DLD1 (cell line): Measurements from ENCODE around the gene LMBRD1.
"Not testable (repeated sequence)": the region's sequence is repeated elsewhere in the genome, so short reads cannot be mapped to it uniquely, and the experiment has no call there.

Experiments used
- in situ Hi-C: cut with HindIII; loops from 2 replicates; pipeline ENCODE4 v1.10.0; 2017; ENCODE audit warnings: low sequenced_read_pairs

LMBRD1 gene

DNA sequence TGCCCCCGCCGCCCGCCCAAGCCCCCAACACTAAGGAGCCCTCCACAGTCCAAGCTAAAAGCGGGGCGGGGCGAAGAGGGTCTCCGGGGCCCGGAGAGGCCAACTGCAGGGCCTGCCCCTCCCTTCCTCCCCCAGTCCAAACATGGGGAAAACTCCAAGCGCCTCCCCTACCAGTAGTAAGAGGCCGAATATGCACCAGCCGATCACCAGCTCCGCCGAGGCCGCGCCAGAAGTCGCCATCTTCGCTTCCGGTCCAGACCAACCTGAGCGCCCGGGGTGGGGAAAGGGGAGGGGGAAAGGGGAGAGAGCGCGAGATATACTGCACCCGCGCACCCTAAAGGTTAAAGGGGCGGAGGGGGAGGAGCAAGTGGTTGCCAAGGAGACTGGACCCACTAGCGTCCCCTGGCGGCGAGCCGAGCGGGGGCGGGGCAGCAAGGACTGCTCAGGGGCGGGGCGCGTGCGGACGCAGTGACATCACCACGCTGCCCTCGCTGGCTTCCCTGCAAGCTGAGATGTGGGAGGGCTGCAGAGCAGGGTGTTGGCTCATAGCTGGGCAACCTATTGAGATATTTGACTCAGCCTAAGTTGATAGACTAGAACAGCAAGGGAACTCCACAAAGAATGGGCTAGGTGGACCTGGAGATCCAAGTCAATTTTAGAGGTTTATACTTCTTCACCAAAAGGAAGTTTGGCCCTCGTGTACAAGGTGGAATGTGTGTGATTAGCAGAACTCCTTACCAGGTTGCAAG is at the start of gene LMBRD1:
LMBRD1 (minus strand) TSS at position 369 of the 749 bp plus-strand sequence; CDS start at position 240, 129 bp downstream.
- in situ Hi-C loops: no loop called here

GRCh38 chr6:69846312-69846711 is 49.5 kb upstream of the LMBRD1 start:
- in situ Hi-C loops: no loop called here

- in situ Hi-C loops: no loop called here
Observed at GRCh38 chr6:69843189-69843588, 46.4 kb upstream of the LMBRD1 start.

DNA sequence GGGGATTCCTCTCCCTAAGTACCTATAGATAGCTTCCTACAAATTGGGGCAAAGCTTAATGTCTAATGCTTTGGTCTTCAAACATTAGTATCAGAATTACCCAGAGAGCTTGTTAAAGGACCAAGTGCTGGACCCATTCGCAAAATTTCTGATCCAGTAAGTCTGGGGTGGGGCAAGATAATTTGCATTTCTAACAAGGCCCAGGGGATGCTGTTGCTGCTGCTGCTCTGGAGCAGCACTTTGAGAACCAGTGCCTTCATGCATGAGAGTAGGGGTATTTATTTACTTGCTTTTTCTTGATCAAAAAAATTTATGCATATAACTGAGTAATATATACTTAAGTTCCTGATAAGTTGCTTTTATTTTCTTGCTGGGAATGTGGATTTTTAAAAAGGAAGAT is 45.1 kb upstream of the LMBRD1 start:
- in situ Hi-C loops: no loop called here

DNA sequence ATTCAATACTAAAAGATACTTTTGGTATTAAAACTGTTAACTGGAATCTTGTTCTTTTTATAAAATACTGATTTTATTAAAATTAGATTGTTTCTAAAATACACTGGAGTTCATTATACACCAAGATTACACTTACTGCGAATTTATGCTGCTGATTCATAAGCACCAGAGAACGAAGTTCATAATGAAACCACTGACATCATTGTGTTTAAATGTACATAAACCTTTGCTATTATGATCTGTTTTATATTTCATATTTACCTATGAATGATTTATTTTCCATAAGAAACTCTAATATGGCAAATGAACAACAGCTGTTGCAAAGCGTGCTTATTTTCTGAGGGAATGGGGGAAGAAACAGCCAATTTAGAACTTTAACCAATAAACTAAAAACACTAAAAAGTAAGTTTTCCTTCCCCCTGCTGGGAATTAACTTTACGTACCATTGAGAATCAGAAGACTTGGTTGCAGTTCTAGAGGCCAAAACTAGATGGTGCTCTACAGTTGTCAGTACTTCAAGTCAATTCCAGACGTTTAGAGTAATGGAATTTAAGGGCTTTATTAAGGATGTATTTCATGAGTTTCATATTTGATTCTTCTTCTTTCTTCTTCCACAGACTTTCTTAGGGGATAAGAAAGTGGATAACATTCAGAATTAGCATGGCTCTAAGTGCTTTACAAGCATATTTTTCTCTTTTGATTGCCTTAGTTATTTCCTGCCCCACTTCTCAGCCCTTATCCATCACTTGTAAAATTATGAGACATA is 38.8 kb upstream of the LMBRD1 start:
- in situ Hi-C loops: no loop called here

- in situ Hi-C loops: no loop called here
Observed at GRCh38 chr6:69832558-69832957, 35.7 kb upstream of the LMBRD1 start.

- in situ Hi-C loops: no loop called here
Observed at GRCh38 chr6:69827276-69827893, 30.6 kb upstream of the LMBRD1 start.

DNA sequence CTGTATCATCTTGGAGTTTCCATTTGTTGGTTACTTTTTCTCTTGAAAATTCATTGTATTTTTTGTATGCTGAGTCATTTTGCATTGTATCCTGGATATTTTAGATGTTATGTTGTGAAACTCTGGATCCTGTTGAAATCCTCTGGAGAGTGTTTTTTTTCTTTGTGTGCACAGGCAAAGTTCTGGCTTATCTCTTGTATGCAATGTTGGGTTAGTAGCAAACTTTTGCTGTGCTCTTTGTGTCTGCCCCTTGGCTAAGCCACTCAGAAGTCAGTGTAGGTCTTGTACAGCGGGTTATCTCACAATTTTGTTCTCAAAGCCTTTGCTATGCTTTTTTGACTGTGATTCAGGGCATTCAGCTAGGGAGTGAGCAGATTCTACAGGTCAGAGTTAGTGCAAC is 29.1 kb upstream of the LMBRD1 start:
- in situ Hi-C loops: no loop called here

- in situ Hi-C loops: not testable (repeated sequence)
Observed at GRCh38 chr6:69824355-69824754, 27.5 kb upstream of the LMBRD1 start.

GRCh38 chr6:69820438-69820837 is 23.6 kb upstream of the LMBRD1 start:
- in situ Hi-C loops: no loop called here

GRCh38 chr6:69820018-69820417 is 23.2 kb upstream of the LMBRD1 start:
- in situ Hi-C loops: no loop called here

DNA sequence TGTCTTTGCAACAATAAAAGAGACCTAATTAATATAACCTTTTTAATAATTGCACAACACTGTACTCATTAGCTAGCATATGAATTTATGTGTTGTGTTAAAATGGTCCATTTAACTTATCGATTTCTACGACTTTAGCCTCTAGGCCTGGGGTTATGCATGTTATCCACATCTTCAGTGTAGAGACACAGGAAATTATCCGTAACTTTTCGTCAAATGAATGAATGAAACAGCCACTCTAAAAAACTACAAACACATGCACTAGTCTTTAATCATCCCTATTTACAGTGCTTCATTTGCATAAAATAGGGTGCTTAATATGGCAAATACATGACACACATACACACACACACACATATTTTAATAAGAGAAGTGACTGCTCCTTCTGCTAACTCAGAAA is 22.3 kb upstream of the LMBRD1 start:
- in situ Hi-C loops: no loop called here

- in situ Hi-C loops: no loop called here
Observed at GRCh38 chr6:69818223-69818930, 21.6 kb upstream of the LMBRD1 start.

GRCh38 chr6:69817358-69817757 is 20.5 kb upstream of the LMBRD1 start:
- in situ Hi-C loops: no loop called here

DNA sequence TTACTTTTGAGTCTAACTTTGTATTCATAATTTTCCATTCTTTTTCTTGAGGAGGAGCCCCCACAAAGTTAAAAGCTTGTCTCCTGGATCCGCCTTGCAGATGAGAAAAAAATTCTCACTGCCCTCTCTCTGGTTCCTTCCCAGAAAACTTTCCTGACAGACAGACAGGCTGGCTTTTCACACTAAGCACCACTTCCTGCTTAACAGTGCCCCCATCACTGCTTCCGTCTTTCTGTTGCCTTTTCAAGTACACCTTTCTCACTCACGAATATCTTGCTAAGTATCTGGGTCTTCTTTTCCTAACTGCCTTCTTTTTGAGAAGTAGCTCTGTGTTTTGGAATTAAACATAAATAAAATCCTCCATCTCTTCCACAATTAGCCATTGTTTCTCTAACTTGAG is 19.8 kb upstream of the LMBRD1 start:
- in situ Hi-C loops: no loop called here

DNA sequence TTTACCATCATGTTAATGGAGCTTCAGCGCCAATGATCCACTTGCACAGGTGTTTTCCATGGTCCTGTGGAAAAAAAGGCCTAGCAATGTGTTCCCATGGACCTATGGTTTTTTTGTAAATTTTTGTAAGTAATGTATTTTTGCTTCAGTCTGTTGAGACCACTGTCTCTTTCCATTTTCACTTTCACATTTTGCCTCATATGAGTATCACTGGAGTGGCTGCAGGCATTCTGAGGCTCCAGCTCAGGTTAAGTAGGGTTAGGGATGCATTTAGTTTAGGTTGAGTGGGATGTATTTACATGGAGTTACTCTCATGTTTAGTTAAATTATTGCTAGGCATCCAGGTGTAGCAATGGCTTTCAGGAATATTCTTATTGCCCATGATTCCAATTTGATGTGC is 19.2 kb upstream of the LMBRD1 start:
- in situ Hi-C loops: no loop called here

GRCh38 chr6:69813508-69813907 is 16.7 kb upstream of the LMBRD1 start:
- in situ Hi-C loops: no loop called here

- in situ Hi-C loops: no loop called here
Observed at GRCh38 chr6:69812746-69813427, 16.1 kb upstream of the LMBRD1 start.

DNA sequence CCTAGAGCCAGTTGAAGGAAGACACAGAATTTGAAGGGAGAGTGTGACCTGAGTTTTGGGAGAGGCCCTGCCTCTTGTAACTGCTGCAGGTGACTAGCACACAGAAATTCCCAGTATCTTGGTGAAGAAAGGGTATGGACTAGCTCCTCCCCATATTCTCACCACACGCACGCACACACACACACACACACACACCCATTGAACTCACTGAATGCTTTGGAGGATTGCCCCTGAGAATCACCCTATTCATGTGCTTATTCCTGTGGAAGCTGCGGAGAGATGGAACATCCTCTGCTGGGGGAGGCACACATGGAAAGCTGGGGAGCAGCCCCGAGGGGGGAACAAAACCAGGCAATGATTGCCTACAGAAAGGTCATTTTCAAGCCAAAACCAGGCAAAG is 6.2 kb upstream of the LMBRD1 start:
- in situ Hi-C loops: no loop called here

DNA sequence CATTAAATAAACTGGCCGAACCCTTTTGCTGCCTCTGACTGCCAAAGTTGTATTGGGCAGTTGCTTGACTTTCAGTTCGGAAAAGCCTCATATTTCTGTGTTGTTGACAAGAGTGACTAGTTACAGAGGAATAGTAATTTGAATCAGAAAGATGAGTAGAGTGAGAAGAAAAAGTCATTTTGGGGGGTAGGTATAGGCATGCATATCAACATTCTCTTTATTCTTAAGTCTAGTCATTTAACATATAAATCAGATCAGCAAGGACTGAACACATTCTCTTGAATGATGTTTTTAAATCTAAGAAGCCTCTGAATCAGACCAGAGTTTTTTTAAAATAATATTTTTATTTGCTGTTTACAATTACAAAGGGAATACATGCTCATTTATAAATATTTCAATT is 4.9 kb upstream of the LMBRD1 start:
- in situ Hi-C loops: no loop called here

DNA sequence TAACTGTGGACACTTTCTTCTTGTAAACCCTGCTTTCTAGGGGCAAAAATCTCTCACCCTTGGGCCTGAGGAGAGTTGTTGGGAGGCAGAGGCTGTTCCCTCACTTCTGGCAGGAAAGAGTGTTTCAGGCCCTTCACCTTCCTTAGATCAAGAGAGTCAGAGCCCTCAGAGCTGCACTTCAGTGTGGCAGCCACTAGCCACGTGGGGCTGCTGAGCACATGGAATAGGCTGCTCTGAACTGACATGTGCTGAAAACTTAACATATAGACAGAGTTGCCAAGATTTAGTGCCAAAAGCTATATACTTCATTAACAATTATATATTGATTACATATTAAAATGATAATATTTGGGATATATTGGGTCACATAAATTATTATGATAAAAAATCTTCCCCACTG is 4.4 kb upstream of the LMBRD1 start:
- in situ Hi-C loops: no loop called here
